WTC11 (cell line): ENCODE measurements around the gene TBR1. TPM values are rescaled to one million over a fixed set of nuclear protein-coding genes. Genes with fewer than 3 reads are reported as not detected.

Experiments used
- ATAC-seq: fragments of 200-7000 bp; cut with Tn5 transposase; 2 replicates; pipeline ENCODE4 v1.10.0; 2021; ENCODE audit warnings: mild to moderate bottlenecking, moderate library complexity
- CTCF ChIA-PET: fragments of 300-600 bp; sonication (Branson Sonifier 250); formaldehyde crosslinking; loops from one replicate; lab custom pipeline; 2021; ENCODE audit warnings: antibody characterized with exemption; lab: Charles Lee
- POLR2A ChIA-PET: fragments of 350-600 bp; sonication (Branson Sonifier 250); formaldehyde crosslinking; loops from one replicate; lab custom pipeline; 2021; ENCODE audit warnings: antibody characterized with exemption; lab: Charles Lee
- DNase-seq: peaks from one replicate; pipeline ENCODE4 v3.0.0; 2021; ENCODE audit warnings: low spot score
- H3K27ac Mint-ChIP-seq: 2 replicates; pipeline ENCODE4 v1.8.0; 2021; ENCODE audit warnings: mixed read lengths
- H3K27me3 Mint-ChIP-seq: 2 replicates; pipeline ENCODE4 v1.8.0; 2021; ENCODE audit warnings: low read depth, mild to moderate bottlenecking, moderate library complexity, mixed read lengths
- H3K36me3 Mint-ChIP-seq: 2 replicates; pipeline ENCODE4 v1.8.0; 2021; ENCODE audit warnings: mixed read lengths
- H3K4me1 Mint-ChIP-seq: 2 replicates; pipeline ENCODE4 v1.8.0; 2022; ENCODE audit warnings: mixed read lengths
- H3K4me3 Mint-ChIP-seq: 2 replicates; pipeline ENCODE4 v1.8.0; 2021; ENCODE audit warnings: mild to moderate bottlenecking, moderate library complexity, mixed read lengths
- H3K9me3 Mint-ChIP-seq: 2 replicates; pipeline ENCODE4 v1.8.0; 2021; ENCODE audit warnings: mixed read lengths
- ATF2 ChIP-seq: sonication (generic); formaldehyde crosslinking; IDR thresholded peaks from 2 replicates; pipeline ENCODE4 v1.8.1; 2022; ENCODE audit warnings: low read depth, missing genetic modification reagents, borderline replicate concordance
- CREM ChIP-seq: sonication (generic); formaldehyde crosslinking; IDR thresholded peaks from 2 replicates; pipeline ENCODE4 v1.8.1; 2022; ENCODE audit warnings: mild to moderate bottlenecking, missing genetic modification reagents, moderate library complexity
- ELF4 ChIP-seq: sonication (generic); formaldehyde crosslinking; IDR thresholded peaks from 2 replicates; pipeline ENCODE4 v1.8.1; 2022; ENCODE audit warnings: low read depth, mild to moderate bottlenecking, moderate library complexity, missing genetic modification reagents
- NFATC4 ChIP-seq: fragments of 250-450 bp; sonication (Bioruptor Pico); IDR thresholded peaks from 2 replicates; pipeline ENCODE4 v1.9.0; 2021; ENCODE audit warnings: mild to moderate bottlenecking
- SOX15 ChIP-seq: fragments of 250-450 bp; sonication (Bioruptor Pico); IDR thresholded peaks from 2 replicates; pipeline ENCODE4 v1.9.0; 2021; ENCODE audit warnings: mild to moderate bottlenecking
- ZNF121 ChIP-seq: sonication (generic); formaldehyde crosslinking; IDR thresholded peaks from 2 replicates; pipeline ENCODE4 v1.8.0; 2023; ENCODE audit warnings: missing genetic modification reagents
- ZNF219 ChIP-seq: sonication (generic); formaldehyde crosslinking; IDR thresholded peaks from 2 replicates; pipeline ENCODE4 v1.8.0; 2023; ENCODE audit warnings: missing genetic modification reagents, mild to moderate bottlenecking, borderline replicate concordance
- ZNF317 ChIP-seq: sonication (generic); formaldehyde crosslinking; IDR thresholded peaks from 2 replicates; pipeline ENCODE4 v1.8.1; 2023; ENCODE audit warnings: low read depth, mild to moderate bottlenecking, moderate library complexity, missing genetic modification reagents, borderline replicate concordance
- total RNA-seq: library from RNA; stranded (reverse); gene quantifications from 3 replicates; pipeline ENCODE4 v1.2.3, GENCODE V29; 2021
- TF ChIP-seq, protein P1 (sequence below): sonication (generic); formaldehyde crosslinking; IDR thresholded peaks from 2 replicates; pipeline ENCODE4 v1.8.0; 2023; ENCODE audit warnings: missing genetic modification reagents

Gene TBR1
- total RNA-seq, 1 experiment from 2014 or later: not detected

DNA sequence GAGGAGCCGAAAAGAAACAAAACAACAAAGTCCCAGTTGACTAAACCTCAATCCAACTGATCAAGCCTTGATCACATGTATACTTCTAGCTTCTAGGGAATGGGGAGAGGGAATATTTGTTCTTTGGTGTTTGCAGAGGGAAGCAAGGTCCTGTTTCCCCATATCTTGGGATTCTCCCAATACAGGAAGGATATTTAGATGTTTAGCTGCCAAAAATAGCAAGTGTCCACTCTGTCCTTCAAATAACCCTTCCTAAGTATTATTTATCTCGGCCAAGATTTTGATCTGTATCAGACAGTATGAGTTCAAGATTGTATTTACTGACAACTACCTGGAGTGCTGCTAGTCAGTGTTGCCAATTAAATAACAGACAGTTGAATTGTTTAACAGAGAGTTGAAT lies 55.5 kb downstream of the TBR1 start (continued):
- TF ChIP-seq, protein P1, sequence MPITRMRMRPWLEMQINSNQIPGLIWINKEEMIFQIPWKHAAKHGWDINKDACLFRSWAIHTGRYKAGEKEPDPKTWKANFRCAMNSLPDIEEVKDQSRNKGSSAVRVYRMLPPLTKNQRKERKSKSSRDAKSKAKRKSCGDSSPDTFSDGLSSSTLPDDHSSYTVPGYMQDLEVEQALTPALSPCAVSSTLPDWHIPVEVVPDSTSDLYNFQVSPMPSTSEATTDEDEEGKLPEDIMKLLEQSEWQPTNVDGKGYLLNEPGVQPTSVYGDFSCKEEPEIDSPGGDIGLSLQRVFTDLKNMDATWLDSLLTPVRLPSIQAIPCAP (CRISPR knock-in tag): no peak
- TF ChIP-seq ATF2 (CRISPR knock-in tag): no peak
- no peak for TF ChIP-seq ZNF121
- no peak for TF ChIP-seq SOX15 (CRISPR knock-in tag)
- no peak for TF ChIP-seq CREM (CRISPR knock-in tag)
- no peak for TF ChIP-seq NFATC4
- TF ChIP-seq ZNF317 (CRISPR knock-in tag): no peak

GRCh38 chr2:161474920-161475319 lies 58.8 kb downstream of the TBR1 start:
- Mint-ChIP-seq H3K4me1 (no peaks in the 10 kb centered on the region), H3K27ac (no peak overlapping the region), H3K27me3 (no peaks in the 10 kb centered on the region), H3K9me3 (peaks cover 44% of the 10 kb centered on the region)
- ChIA-PET CTCF (no interaction called here), POLR2A (no interaction called here)
- no peak for TF ChIP-seq ZNF219 (CRISPR knock-in tag)
- no peak for TF ChIP-seq ELF4
- TF ChIP-seq, all 79 proteins: peak for 0
- ATAC-seq (no peak), DNase-seq (no peak)
- peaks cover 17% of the 10 kb centered on the region for H3K36me3 Mint-ChIP-seq
- no peak overlapping the region for H3K4me3 Mint-ChIP-seq

Other genes starting within 250 kb of the TBR1 start
- 67.8 to 80.5 TPM (median 71.0 TPM) in 3 replicates for gene PSMD14, start 107.9 kb upstream of the TBR1 start, total RNA-seq
- gene SLC4A10, start 208.1 kb downstream of the TBR1 start, total RNA-seq: 0.16 to 0.50 TPM (median 0.31 TPM) in 3 replicates